HG03066 (cell line): Measurements from ENCODE around the gene TRAPPC2.
"Not testable (repeated sequence)": the region's sequence is repeated elsewhere in the genome, so short reads cannot be mapped to it uniquely, and the experiment has no call there.

Source experiments
- ATAC-seq: cut with Tn5 transposase; IDR thresholded peaks from one replicate; pipeline ENCODE4 v1.9.1; 2021; ENCODE audit warnings: low read depth; ENCODE audit not compliant: unreplicated experiment

TRAPPC2 gene

DNA sequence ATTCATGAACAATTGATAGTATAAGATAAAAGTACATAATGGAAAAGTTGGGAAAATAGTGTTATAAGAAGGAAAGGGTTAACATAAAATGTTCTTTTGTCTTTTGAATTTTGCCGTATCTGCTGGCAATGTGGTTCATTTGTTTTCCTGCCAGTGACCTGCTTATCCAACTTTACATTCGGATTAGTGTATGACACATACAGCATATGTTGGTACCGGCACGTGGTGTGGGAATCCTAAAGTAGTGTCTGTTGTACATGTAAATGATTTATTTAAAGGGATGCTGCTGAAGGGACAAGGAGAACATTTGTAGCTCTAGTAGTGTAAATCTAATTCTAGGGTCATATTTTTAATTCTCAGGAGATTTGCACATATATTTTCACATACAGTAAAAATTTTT, 34.0 kb downstream of the TRAPPC2 start:
- no peak for ATAC-seq

DNA sequence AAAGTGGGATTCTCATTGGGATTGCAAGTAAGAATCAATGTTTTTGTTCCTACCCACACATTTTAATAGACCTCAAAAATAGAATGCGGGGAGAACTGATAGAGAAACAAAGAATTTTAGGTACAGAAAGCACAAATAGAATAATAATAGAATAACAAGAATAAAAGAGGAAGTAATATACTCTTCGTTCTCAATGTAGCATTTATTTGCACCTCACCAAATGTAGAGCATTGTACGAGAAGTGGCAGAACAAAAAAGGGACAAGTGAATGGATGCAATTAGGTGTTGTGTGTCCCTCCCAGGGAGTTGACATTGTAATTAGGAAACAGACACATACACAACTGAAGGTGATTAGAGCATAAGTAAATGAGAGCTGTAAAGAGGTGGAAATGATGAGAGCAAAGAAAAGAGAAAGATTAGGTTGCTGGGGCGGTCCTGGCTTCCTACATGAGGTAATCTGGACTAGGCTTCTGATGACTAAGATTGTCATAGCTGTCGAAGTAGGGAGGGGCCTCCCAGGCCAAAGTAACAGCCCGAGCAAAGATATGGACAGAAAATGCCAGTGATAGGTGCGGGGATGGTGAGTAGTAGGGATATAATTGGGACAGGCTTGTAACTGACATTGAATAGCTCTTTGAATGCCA, 35.1 kb downstream of the TRAPPC2 start:
- ATAC-seq = peak; percentile 54

DNA sequence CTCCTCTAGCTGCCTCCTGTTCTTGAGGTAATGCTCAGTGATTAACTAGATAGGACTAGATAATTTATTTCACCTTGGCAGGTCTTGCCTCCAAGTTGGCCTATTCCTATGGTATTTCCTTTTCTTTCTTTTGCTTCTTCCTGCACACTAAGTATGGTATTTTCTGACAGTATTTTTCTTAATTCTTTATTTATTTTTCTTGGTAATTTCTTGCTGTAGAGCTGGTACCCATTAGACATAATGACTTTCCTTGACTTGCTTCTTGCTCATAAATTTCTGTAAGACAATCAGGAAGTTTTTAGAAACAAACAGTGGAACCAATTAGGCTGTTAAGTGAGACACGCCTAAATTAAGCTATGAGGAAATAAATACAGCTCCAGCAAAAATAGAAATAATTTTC, 36.0 kb downstream of the TRAPPC2 start:
- no peak for ATAC-seq

DNA sequence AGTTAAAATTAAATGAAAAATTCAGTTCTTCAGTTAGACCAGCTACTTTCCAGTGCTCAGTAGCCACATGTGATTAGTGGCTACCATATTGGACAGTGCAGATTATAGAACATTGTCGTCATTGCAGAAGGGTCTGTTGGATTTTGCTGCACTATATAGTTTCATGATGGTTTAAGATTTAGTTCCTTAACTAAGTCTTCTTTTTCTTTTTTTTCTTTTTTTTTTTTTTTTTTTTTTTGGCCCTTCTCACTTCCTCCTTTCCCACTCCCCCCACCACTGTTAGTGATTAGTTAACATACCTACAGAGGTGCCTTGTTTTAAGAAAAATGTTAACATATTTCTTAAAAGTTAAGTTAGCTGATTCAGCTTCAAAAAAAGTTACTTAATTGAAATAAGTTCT, 36.4 kb downstream of the TRAPPC2 start:
- ATAC-seq = no peak

DNA sequence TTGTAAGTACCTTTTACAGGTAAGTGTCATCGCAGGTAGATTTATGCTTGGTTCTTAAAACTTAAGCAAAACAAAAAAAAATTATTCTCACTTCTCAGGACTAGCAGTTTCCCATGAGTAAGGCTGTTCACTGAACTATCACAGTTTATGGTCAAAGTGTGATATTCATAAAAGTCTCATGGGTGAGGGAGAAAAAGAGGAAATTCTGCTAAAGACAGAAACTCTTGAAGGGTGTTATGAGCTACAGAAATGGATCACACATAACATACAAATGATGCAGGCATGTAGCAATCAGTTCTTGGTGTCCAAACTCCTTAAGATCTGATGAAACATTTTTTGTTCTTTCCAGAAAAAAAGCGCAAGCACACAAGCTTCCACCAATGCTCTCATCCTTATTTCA, 37.0 kb downstream of the TRAPPC2 start:
- ATAC-seq = peak; percentile 57

DNA sequence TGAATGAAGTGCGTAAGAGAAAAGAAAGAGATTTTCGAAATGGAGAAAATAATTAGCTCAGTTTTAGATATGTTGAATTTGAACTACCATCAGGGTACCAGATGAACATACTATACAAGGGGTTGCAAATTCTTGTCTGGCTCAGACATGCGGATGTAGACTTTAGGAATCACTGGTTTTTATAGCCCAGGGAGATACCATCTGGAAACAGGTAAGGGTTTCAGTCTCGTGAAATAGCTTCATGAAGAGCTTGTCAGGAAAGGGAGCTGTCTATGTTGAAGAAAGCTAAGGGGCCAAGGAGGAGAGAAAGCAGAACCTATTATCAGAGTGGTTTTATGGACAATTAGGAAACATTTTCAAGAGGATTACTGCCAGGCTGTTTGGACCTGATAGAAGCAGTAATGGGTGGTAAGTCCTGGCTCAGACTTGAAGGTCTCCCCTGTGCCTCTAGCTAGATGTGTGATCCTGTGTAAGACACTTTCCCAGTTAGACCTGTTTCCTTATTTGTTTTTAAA, 38.8 kb downstream of the TRAPPC2 start:
- no peak for ATAC-seq

DNA sequence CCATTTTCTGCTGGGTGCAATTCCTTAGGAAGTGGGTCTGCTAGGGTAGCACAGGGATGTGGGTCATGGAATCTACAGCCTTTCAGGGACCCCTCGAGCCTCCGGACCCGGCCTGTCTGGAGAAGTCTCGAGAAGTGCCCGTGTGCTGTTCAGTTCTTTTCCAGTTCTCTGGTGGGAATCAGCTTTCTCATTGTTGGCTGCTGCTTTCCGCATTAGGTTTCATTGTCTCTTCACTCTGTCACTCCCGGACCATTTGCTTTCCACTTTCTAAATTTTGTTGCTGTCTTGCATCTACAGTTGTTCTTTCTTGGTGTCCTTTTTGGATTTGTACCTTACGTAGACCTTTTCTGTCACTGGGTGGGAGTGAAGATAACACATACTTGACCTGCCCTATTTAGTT, 39.4 kb downstream of the TRAPPC2 start:
- ATAC-seq = no peak

DNA sequence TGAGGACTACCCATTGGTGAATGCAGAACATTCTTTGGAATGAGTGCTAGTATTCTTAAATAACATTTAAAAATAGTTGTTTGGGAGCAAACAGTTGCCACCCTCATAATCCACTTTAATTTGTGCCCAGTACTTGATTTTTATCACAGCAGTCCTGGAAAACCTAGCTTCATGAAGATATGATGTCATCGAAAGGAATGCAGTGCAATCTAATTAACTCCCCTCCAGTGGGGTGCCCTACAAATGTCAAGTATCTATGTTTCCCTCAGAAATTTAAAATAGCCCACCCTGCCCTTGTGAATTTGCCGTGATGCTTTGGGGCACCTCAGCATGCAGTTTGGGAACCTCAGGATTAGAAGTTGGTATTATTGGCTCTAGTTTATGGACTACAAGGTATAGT, 40.1 kb downstream of the TRAPPC2 start:
- ATAC-seq = no peak

DNA sequence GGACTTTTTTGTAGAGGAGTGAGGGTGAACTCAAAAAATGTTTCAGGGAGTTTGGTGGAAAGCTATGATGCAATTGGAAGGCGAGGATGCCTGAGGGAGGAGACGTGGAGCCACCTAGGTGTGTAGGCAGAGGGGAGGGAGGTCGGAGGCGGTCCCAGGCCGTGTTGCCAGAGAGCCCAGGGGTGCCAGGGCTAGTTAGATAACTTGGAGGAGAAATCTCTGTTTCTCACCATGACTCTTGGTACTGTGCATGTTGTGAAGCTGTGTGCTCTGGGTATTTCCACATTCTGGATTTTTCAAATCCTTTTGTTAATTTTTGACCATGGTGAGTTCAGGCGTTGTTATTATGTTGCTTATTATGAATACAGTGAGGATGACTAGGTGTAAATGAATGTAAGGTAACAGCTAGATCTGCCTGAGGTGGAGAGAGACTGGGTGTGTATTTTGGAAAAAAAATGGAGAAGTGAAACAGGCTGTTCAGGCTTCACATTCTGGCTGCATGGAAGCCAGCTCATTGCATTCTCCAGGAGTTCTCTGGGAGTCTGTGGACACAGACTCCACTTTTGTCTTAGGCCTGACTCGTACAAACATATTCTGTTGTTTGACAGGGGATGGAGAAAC, 41.0 kb downstream of the TRAPPC2 start:
- no peak for ATAC-seq

DNA sequence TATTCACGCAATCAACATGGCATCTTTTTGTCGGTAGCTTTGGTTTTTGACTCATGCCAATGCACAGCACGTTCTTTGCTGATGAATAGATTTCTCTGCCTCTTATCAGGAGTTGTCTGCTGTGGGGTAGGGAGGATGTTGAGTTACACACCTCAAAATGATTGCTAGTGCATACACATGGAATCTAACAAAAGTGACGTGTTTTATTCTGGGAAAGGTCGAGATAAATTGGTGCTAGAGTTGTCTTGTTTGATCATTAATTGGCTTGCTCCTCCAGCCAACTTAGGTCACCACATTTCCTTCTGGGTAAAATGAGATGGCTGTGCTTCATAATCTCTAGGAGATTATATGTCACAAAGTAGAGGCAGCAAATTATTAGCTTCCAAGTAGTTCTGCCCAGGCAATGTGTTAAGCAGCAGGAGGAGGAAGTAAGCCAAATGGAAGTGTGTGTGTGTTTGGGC, 41.6 kb downstream of the TRAPPC2 start:
- ATAC-seq = no peak

DNA sequence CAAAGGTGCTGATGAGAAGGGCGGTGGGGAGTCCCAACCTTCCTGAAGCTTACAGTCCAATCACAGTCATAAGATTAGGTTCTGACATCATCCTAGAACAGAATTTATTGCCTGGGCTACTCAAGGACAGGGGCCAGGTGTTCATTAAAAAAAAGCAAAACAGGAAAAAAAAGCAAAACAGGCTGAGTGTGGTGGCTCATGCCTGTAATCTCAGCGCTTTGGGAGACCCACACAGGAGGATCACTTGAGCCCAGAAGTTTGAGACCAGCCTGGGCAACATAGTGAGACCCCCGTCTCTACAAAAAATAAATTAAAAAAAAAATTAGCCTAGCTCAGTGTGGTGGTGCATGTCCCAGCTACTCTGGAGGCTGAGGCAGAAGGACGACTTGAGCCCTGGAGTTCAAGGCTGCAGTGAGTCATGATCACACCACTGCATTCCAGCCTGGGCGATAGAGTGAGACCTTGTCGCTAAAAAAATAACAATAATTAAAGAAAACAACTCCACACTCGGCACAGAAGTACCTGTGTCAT, 42.5 kb downstream of the TRAPPC2 start:
- ATAC-seq = no peak

DNA sequence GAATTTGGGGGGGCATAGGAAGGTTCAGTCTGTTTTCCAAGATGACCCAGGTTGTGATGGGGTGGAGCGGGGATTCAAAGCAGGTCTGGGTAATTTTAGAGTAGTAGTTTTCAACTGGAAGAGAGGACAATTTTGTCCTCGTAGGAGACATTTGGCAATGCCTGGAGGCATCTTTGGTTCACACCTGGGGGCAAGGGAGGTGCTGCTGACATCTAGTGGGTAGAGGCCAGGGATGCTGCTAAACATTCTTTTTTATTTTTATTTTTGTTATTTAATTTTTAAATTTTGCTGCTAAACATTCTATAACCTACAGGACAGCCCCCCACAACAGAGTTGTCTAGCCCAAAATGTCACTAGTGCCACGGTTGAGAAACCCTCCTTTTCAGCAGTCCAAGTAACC, 43.6 kb downstream of the TRAPPC2 start:
- no peak for ATAC-seq

DNA sequence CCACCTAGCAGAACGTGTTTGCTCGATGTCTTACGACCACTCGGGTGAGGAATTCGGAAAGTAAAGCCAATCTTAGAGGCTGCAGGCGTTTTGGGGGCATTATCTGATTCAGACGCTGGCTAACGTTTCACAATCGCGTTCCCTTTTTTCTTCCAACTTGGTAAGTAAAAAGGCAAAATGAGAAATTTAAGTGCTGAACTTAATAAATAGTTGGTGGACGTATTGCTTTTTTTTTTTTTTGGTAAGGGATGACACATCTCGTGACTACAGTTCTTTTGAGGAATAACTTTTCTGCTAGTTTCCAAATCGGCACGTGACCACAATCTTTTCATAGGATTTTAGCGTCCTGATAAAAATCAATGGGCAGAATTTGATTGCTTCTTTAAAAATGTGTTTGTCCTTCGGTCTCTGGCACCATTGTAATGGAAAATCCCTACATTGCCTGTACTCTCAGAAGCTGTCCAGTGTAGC, 44.6 kb downstream of the TRAPPC2 start:
- no peak for ATAC-seq

DNA sequence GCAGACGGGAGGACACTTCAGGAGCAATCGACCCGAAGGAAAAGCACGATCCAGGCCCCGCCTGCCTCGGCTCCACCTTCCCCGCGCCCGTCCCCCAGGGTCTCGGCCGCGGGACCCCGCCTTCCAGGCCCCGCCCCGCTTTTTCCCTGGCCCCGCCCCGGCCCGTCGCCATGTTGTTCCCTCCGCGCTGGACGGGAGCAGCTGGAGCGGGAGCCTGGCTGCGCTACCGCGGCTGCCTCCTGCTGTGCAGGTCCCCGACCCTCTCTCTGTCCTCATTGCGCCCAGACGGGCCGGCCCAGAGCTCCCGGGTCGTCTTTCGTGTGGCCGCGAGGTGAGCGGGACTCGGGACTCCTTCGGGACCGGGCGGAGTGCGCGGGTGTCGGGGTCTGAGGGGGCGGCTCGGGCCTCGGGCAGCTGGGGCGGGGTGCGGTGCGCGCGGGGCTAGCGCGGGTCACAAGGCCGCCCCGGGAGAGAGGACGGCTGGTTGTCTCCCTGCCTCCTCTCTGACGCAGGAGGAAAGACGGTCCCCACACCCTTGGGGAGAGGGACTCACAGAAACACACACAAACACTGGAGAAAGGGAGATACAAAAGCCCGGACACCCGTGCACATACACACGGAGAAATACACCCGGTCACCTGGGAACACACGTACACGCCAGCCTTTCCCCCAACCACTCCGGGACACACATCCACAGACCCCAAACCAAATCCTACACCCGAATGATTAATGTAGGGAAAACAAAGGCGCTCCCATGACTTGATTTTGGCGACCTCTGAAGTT, 45.3 kb downstream of the TRAPPC2 start, which contains the start of gene RAB9A:
RAB9A (plus strand) TSS at position 171 of the 783 bp plus-strand sequence. CDS start 19,619 bp downstream, outside the sequence.
- ATAC-seq = peak; percentile 78

DNA sequence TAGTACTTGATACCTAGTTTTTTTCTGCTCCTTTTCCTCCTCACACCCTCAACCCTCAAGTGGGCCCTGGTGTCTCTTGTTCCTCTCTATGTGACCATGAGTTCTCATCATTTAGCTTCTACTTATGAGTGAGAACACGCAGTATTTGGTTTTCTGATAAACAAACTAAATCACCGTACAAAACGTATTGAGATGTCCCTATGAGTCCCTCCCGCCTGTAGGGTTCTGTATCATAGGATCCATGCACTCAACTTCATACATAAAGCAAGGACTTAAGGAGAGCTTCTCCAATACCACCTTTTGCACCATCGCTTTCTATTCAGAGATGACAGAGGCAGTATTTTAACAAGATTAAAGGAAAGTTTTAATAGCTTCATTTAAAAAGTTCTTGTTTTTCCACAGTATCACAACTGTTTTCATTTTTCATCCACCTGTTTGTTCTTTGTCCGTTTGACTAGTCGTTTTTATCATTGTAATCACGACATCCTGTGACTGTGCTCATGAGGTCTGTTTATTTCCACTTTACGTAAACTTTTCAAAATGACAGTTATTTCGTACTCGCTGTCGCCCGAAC, 45.9 kb downstream of the TRAPPC2 start:
- no peak for ATAC-seq

DNA sequence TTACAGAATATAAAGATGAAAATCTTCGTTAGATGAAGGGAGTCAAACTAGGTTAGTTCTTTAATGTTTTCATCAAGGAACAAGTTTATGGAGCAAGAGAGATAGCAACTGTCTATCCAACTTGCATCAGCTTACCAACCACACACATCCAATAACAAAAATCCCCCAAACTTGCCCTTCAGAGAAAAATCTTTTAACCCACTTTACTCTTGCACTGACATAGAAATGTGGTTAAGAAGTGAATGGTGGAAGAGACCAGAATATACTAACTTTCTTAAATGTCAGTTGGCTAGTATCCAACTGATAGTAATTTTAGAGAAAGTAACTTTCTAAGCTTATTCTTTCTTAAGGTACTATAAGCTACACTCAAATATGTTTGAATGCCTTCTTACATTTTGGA, 47.2 kb downstream of the TRAPPC2 start:
- ATAC-seq = no peak

DNA sequence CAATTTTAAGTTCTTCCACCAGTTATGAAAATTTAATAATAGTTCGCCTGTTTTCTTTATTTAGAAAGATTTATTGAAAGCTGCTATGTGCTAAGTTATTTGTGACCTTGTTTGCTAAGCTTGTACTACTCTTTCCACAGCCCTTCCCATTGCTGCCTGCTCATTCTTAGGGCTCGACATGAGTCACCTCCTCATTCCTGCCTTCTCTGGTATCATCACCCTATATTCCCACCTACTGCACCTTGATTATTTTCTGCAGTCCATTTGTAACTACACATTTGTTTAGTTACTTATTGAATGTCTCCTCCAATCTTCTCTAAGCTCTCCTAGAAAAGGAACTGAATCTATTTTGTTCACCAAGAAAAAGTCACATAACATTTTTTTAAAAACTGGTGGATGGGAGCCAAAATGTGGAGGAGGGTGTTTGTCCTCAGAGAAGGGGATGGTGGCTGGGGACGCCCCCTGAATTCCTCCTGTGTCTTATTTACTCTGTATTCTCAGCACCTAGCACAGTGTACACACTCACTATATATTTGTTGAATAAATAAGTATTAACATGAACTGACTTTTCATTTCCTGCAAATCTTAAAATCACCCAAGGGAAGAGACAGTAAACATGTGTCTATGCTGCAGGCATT, 49.2 kb downstream of the TRAPPC2 start:
- no peak for ATAC-seq

DNA sequence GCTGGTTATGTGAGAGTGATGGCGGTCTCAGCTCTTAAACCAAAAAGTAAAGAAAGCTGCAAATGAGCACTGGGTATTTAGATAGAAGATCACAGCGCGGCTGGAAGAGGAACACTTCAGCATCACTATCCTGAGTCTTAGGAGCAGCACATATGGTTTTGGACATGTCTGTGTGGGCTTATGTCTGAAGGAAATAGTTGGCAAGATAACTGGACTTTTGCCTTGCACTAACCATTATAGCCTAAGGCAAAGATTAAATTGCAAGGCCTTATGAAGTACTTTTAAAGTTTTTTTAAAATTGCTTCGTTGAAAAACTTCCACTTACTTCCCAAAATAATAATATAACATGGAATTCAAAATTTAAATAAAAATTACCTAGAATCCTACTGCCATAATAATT, 50.1 kb downstream of the TRAPPC2 start:
- ATAC-seq = no peak

DNA sequence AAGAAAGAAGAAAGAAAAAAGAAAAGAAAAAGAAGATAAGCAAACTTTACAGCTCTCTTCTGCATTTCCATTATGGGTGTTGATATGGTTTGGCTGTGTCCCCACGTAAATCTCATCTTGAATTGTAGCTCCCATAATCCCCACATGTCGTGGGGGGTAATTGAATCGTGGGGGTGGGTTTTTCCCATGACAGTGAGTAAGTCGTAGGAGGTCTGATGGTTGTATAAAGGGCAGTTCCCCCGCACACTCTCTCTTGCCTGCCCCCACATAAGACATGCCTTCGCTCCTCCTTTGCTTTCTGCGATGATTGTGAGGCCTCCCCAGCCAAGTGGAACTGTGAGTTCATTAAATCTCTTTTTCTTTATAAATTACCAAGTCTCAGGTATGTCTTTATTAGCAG, 52.8 kb downstream of the TRAPPC2 start:
- ATAC-seq = no peak

DNA sequence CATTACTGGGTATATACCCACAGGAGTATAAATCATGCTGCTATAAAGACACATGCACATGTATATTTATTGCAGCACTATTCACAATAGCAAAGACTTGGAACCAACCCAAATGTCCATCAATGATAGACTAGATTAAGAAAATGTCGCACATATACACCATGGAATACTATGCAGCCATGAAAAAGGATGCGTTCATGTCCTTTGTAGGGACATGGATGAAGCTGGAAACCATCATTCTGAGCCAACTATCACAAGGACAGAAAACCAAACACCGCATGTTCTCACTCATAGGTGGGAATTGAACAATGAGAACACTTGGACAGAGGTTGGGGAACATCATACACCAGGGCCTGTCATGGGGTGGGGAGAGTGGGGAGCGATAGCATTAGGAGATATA, 54.7 kb downstream of the TRAPPC2 start:
- not testable (repeated sequence) for ATAC-seq
